SIG-M5 (cell line): ENCODE measurements around the gene WDR12.
"Not testable (repeated sequence)": the region's sequence is repeated elsewhere in the genome, so short reads cannot be mapped to it uniquely, and the experiment has no call there.

Experiments
- DNase-seq: peaks from one replicate; lab custom pipeline; 2025; lab: John Stamatoyannopoulos, UW

The WDR12 gene

DNA sequence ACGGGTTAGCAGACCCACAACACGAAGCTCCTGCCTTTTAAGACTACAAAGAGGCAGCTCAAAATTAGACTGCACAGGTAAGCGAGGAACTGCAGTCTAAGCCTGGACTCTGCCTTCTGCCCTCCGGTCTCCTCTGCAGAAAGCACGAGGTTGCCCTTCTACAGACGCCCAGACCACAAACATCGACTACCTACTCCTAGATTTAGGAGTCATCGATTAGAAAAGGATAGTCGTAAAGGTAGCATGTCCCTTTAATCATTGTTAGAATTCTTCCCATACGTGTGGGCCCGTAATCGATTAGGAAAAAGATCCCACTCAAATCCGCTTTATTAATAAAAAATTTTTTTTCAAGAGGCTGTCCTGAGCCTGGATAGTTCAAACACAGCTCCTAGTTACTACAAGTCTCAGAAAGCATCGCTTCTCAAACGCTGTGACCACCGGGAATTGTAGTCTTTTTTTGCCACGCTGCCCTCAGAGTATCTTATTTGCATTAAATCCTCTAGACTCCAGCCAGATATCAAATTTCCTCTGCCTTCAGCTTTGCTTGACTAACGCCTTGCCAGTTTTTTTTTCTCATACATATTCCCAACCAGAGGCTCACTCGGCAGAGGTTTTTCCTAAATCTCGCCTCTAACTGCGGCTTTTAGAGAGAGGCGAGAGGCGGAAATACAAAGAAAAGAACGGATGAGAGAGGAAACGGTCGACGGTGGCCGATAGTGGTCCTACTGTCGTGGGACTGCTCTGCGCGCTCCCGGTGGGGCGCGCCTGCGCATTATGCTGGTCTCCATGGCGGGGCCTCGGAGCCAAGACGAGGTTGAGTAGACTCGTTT lies at the start of gene WDR12, which contains the start of gene CARF:
TSS of gene WDR12 (minus strand) at position 162 of the 830 bp plus-strand sequence. CDS start 197 bp downstream, outside the sequence.
TSS of gene CARF (plus strand) at position 764 of the 830 bp plus-strand sequence. CDS start 29,628 bp downstream, outside the sequence.
- peak; percentile 86 for DNase-seq

DNA sequence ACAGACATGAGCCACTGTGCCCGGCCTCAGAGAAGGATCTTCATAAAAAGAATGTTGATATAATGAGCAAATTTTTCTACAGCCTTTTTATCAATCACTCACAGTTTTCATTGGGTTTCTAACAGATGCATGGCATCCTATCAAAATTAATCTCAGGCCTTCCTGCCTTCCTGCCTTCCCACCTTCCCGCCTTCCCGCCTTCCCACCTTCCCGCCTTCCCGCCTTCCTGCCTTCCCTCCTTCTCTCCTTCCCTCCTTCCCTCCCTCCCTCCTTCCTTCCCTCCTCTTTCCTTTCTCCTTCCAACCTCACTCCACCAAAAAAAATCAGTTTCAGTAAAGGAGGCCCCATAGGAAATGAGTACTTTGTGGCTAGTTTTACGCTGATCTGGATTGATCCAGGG lies 49.1 kb upstream of the WDR12 start:
- no peak for DNase-seq

DNA sequence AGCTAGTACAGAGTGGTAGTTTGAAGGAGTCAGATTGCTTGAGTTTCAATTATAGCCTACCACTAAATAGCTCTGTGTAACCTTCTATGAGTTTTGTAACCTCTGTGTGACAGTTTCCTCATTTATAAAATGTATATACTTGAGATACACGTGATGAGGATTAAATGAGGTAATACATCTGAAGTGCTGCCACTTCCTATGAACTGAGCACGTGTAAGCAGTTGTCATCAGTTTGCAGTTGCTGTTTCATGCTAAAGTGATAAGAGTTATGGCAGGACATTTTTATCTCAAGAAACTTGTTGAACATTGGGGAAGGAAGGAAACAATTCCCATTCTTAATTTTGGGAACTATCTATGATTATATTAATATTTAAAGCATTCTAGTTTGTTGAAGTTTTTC lies 39.1 kb upstream of the WDR12 start:
- peak; percentile 70 for DNase-seq

DNA sequence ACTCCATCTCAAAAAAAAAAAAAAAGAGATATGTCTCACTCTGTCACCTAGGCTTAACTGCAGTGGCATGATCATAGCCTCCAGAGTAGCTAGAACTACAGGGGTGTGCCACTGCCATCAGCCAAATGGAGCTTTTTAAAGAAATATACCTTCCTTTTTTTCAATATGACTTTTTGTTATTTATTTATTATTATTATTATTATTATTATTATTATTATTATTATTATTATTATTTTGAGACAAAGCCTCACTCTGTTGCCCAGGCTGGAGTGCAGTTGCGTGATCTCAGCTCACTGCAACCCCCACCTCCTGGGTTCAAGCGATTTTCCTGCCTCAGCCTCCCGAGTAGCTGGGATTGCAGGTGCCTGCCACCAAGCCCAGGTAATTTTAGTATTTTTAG lies 37.9 kb upstream of the WDR12 start:
- not testable (repeated sequence) for DNase-seq

DNA sequence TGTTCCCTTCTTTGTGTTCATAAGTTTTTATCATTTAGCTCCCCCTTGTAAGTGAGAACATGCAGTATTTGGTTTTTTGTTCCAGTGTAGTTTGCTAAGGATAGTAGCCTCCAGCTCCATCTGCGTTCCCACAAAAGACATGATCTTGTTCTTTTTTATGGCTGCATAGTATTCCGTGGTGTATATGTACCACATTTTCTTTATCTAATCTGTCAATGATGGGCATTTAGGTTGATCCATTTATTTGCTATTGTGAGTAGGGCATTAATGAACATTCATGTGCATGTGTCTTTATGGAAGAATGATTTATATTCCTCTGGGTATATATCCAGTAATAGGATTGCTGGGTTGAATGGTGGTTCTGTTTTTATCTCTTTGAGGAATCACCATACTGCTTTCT lies 34.0 kb upstream of the WDR12 start:
- no peak for DNase-seq

DNA sequence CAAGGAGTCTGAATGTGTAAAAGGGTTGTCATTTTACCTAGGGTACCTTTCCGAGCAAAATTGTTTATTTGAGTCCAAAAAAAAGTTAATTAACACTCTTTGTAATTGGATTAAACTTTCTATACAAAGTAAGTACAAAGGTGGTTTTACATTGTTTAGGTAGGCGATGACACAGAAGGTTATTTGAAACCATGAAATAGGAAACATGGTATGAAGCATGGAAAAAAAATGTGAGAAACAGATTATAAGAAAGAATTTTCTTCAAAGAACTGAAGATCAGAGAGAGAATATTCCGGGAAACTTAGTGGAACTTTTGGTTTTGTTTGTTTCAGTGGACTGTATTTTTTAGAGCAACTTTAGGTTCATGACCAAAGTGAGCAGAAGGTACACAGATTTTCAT lies 33.3 kb upstream of the WDR12 start:
- DNase-seq: no peak

DNA sequence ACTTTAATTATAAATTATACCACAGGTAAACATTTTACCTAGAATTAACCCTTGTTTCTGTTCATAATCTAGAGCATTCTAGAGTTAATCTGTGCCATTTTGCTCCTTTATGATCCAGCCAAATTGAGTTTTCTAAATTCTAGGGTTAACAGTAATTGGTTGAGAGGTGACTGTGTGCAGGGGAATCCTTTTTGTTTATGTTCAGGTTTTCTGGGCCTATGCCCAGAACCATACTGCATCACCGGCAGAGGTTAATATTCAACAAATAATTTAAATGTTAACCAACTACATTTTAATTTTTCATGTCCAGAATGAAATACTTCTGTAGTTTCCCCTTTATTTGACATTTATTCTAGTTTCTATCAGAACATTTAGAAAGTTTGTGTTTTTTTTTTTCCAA lies 32.9 kb upstream of the WDR12 start:
- no peak for DNase-seq

DNA sequence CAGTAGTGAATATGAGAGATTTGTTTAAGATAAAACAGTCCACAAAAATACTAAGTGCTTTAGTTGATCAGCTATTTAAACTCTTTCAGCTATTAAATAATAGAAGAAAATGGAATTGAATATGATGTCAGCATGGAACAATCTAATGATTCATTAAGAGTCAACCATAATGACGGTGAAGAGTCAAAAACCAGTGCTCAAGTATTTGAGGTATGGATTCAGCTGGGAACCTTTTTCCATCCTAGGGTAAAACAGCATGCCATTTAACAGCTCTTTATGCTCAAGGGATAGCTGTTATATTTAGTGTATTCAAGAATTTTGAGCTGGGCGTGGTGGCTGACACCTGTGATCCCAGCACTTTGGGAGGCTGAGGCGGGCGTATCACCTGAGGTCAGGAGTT lies 30.3 kb upstream of the WDR12 start:
- no peak for DNase-seq

DNA sequence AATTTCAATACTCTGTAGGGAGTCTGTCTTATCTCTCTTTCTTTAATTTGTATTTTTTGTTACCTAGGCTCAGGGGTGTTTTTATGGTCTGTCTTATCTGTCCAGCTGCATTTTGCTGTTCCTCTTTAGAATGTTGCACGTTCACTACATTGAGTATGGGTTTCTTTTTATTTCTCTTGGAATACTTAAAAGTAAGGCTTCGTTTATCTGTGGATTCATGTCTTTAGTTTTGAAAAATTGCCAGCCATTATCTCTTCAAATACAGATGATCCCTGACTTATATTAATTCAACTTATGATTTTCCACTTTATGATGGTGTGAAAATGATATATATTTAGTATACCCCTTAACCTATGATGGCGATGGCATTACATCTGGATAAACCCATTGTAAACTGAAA lies 27.5 kb upstream of the WDR12 start:
- no peak for DNase-seq

DNA sequence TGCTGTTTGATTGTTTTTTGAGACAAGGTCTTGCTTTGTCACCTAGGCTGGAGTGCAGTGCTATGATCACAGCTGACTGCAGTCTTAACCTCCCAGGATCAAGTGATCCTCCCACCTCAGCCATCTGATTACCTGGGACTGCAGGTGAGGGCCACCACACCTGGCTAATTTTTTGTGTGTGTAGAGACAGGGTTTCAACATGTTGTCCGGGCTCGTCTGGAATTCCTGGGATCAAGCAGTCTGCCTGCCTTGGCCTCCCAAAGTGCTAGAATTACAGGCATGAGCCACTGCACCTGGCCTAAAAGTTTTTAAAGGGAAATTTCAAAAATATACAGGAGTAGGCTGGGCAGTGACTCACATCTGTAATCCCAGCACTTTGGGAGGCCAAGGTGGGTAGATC lies 23.0 kb upstream of the WDR12 start:
- DNase-seq: no peak

DNA sequence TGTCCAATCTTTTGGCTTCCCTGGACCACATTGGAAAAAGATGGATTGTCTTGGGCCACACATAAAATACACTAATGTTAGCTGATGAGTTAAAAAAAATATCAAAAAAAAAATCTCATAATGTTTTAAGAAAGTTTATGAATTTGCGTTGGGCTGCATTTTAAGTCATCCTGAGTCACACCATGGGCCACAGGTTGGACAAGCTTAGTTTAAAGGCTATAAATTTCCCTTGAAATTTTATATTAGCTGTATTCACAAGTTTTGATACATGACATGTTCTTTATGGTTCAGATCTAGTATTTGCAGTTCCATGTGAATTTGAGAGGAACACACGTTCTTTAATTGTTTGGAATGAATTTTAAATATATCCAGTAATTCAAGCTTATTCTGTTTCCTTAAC lies 22.5 kb upstream of the WDR12 start:
- no peak for DNase-seq

DNA sequence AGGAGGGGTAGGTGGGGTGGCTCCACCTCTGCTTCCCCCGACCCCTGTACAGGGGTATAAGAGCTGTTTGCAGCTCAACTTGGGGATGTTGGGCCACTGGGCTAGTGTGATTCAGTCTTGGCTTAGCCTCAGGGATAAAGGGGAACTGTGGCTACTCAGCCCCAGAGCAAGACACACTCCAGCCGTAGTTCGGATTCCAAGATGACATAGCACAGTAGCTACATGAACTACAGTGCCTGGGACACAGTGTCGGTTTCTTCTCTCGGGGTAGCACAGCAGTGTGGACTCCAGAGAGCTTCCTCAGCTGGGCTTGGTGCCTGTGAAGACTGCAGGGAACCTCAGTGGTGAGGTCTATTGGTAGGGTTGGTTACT lies 21.7 kb upstream of the WDR12 start:
- no peak for DNase-seq

DNA sequence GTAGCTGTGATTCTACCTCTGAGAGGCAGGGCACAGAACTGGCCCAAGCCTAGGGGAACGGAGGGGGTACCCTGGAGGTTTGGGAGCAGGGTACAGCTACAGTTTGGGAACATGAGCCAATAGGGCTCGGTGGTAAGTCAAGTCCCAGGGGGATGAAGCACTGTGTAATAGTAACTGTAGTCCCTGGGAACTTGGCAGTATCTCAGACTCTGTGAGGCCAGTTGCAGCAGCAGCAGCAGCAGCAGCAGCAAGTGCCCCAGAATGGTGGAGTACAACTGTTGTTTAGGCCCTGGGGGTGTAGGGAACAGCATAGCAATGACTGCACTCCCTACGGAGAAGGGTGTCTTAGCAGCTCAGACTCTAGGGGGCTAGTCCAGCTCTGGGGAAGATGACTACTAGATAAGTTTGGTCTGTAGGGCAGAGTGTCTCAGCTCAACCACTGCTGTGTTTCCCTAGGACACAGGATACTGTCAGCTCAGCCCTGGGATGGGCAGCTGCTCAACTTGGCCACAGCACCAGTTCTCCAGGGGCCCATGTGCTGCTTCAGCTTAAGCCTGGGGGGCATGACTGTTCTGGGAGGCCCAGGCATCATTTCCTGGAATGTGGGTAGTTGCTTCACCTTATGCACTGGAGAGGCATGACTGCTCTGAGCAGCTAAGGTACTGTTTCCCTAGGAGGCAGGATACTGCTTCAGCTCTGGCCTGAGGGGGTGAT lies 21.1 kb upstream of the WDR12 start:
- no peak for DNase-seq

DNA sequence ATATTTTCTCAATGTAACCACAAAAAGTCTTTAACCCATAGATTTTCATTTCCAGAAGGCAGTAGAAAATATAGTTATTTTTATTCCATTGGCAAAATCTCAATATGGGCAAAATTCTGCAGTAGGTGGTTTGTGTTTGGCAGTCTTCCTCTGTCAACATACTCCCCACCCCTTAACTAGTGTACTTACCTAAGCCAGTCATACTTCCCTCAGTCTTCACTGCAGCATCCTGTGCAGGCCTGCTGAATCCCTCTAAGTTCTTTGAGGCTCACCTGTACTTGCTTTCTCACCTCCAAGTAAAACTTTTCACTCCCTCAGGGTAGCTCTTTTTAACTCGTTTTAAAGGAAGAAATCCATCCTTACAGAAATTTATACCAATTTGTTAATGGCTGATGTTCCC lies 7.4 kb upstream of the WDR12 start:
- no peak for DNase-seq

DNA sequence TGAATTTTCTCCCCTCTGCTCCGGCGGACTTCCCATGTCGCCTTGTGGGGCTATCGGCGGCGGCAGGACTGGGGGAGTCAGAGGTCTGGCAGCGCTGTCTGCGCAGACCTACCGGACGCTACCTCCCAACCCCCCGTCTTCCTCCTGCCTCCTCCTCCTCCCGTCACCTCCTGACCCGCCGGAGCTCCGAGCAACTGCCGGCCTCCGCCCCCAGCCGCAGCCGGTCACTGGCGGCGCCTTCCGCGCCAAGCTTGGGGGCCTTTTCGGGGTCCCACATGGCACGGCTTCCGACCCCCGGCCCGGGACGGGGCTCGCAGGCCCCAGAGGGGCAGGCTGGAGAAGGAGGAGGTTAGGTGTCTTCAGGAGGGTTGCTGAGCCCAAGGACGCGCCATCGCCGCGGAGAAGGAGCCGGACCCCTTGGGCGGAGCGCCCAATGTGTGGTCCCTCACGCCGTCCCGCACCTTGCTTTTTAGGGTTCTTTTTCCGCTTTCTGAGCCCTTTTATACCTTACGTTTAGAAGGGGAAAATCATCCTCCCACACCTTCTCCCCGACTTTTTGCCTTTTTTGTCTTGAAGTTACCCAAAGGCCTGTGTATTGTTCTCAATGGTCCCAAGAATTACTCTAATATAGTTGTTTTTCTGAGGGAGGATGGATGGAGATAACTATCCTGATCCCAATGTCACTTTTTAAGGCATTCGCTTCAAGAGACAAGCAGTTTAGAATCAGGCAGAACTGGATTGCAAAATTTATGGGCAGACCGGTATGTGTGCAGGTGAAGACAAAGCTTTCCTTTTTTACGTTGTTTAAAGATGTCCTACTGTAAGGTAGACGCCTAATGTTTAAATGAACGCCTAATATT lies 1.1 kb upstream of the WDR12 start:
- DNase-seq: not testable (repeated sequence)

DNA sequence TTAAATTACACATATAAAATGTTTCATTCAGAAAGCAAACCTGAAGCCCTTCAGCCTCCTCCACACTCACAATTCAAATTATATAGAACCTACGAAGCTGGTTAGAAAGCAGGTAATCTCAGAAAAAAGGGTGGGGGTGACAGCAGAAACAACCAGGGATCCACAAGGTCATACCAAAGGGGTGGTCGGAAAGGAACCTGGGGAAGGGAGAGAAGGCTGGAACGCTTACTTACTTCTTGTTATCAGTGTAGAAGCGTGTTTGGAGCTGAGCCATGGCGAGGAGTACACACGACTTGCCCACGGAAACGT lies 316 bp downstream of the WDR12 start:
- DNase-seq: no peak

DNA sequence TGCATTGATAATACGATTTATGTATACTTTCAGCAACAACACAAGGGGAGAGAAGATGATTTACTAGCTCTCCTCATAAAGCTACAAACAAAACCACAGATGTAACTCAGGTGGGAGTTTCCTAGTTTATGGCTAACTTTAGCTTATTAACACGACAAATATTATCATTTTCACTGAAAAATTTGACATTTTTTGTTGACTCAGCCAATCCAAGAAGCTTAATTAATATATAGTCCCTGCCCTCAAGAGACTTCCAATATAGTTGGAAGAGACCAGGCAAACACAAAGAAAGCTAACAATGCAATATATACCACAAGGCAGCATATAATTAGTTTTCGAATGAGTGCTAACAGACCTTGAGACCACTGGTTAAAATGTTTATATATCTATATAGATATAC lies 775 bp downstream of the WDR12 start:
- no peak for DNase-seq

DNA sequence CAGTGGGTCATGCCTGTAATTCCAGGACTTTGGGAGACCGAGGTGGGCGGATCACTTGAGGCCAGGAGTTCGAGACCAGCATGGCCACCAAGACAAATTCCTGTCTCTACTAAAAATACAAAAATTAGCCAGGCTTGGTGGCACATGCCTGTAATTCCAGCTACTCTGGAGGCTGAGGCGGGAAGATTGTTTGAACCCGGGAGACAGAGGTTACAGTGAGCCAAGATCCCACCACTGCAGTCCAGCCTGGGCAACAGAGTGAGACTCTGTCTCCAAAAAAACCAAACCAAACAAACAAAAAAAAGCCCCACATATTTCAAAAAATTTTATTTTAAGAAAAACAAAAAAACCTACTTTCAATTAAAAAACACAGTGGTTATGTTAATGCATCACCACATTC lies 1.2 kb downstream of the WDR12 start:
- DNase-seq: not testable (repeated sequence)

DNA sequence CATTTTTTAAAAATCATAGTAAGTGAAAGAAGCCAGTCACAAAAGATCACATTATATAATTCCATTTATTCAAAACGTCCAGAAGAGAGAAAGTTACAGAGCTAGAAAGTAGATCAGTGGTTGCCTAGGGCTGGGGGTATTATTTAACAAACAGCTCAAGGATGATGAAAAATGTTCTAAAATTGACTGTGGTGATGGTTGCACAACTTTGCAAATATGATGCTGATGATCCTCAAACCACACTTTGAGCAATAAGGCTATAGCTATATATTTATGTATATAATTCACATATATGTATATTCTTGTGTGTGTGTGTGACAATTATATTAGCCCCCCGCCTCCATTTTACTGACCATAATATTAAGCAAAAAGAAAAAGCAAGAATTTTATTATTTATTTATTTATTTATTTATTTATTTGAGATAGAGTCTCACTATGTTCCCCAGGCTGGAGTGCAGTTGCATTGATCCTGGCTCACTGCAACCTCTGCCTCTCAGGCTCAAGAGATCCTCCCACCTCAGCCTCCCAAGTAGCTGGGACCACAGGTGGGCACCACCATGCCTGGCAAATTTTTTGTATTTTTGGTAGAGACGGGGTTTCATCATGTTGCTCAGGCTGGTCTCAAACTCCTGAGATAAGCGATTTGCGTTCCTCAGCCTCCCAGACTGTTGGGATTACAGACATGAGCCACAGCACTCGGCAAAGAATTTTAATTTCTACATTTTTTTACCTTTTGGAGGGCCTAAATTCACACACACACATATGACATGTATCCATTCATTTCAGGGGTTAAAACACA lies 1.9 kb downstream of the WDR12 start:
- peak; percentile 56 for DNase-seq

DNA sequence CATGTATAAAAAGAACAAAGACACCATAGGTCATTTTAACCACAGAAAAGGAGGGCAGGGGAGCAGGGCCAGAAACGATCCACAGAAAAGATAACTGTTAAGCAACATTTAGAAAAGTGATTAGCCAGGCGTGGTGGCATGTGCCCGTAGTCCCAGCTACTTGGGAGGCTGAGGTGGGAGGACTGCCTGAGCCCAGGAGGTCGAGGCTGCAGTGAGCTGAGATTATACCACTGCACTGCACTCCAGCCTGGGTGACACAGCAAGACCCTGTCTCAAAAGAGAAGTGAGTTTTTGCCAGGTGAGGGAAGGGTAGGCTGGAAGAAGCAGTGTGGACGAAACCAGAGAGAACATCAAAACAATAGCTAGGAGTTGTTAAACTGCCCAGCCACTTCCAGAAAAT lies 3.3 kb downstream of the WDR12 start:
- no peak for DNase-seq

DNA sequence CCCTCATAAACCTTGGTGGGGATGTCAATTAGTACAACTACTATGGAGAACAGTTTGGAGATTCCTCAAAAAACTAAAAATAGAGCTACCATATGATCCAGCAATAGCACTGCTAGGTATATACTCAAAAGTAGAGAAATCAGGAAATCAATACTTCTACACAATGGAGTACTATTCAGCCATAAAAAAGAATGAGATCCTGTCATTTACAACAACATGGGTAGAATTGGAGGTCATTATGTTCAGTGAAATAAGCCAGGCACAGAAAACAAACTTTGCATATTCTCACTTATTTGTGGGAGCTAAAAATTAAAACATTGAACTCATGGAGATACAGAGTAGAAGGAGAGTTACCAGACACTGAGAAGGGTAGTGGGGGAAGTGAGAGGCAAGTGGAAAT lies 6.0 kb downstream of the WDR12 start:
- not testable (repeated sequence) for DNase-seq

DNA sequence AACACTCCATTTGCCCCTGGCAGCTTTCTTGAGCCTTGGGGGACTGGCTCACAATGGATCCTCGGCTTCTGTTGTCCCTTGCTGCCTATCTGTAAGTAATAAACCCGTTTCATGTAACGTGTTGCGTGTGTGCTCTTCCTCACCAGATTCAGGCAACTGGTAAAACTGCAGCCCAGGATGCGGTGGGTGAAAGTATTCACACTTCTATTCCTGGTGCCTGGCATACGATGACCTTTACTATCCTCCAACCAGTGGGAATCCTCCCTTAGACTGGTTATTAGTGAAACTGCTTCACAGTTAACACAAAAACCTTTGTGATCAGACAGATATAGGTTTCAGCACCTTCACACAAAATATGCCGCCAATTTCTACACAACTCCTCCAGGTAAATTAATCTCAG lies 26.3 kb downstream of the WDR12 start:
- no peak for DNase-seq
